Tibial nerve (tissue), 4 donors: ENCODE results near the gene FRMD4B. TPM values are rescaled to one million over a fixed set of nuclear protein-coding genes. Genes with fewer than 3 reads are reported as not detected.

Experiments
- DNase-seq, 2 donors: peaks; one replicate each; pipeline ENCODE4 v3.0.0-alpha.2; 2019; ENCODE audit warnings: low spot score in 2 of 2
- H3K27ac ChIP-seq, 4 donors: fragments of 200-600 bp; sonication (generic) in 3 of 4; one replicate each; pipeline ENCODE4 v1.5.1; 2017 to 2019; ENCODE audit warnings: mild to moderate bottlenecking in 1 of 4
- H3K27me3 ChIP-seq, 2 donors: fragments of 200-600 bp; sonication (generic) in 1 of 2; one replicate each; pipeline versions ENCODE4 v1.5.1 to v1.6.0; 2017 to 2019
- H3K36me3 ChIP-seq, 3 donors: fragments of 200-600 bp; sonication (generic); one replicate each; pipeline ENCODE4 v1.5.1; 2018 to 2019
- H3K4me1 ChIP-seq, 4 donors: fragments of 200-600 bp; sonication (generic) in 3 of 4; one replicate each; pipeline ENCODE4 v1.5.1; 2017 to 2019
- H3K4me3 ChIP-seq, 4 donors: fragments of 200-600 bp; sonication (generic) in 3 of 4; one replicate each; pipeline ENCODE4 v1.5.1; 2017 to 2019; ENCODE audit warnings: mild to moderate bottlenecking in 1 of 4, moderate library complexity in 1 of 4
- H3K9me3 ChIP-seq, 4 donors: fragments of 200-600 bp; sonication (generic) in 3 of 4; one replicate each; pipeline ENCODE4 v1.5.1; 2017 to 2019
- CTCF ChIP-seq, 5 experiments: fragments of 200-600 bp in 3 of 5; fragments of 450-650 bp in 2 of 5; sonication (generic) in 3 of 5; IDR thresholded peaks; one replicate each; pipeline ENCODE4 v1.5.1; 2016 to 2019; ENCODE audit warnings: antibody characterized with exemption in 5 of 5, mild to moderate bottlenecking in 3 of 5, moderate library complexity in 2 of 5
- EP300 ChIP-seq, 2 donors: sonication (generic); formaldehyde crosslinking; IDR thresholded peaks; one replicate each; pipeline ENCODE4 v1.6.1; 2017; ENCODE audit warnings: antibody characterized with exemption in 2 of 2, mild to moderate bottlenecking in 1 of 2
- POLR2A ChIP-seq, 2 donors: fragments of 450-650 bp; IDR thresholded peaks; one replicate each; pipeline ENCODE4 v1.6.1; 2017; ENCODE audit warnings: antibody characterized with exemption in 2 of 2, mild to moderate bottlenecking in 2 of 2, moderate library complexity in 2 of 2
- WGBS, 2 donors: methylation state at CpG; one replicate each; pipeline ENCODE4 v1.1.5; 2018; 5-methylcytosine and 5-hydroxymethylcytosine counted together
- total RNA-seq, 4 donors: library from RNA; depleted of rRNA; stranded (reverse); fragments of >200 nt; gene quantifications; one replicate each; pipeline ENCODE4 v1.1.0, GENCODE V29; 2016

FRMD4B gene
- total RNA-seq, 4 donors from 2014 or later, result 41.7 to 62.1 (median 56.1) TPM

DNA sequence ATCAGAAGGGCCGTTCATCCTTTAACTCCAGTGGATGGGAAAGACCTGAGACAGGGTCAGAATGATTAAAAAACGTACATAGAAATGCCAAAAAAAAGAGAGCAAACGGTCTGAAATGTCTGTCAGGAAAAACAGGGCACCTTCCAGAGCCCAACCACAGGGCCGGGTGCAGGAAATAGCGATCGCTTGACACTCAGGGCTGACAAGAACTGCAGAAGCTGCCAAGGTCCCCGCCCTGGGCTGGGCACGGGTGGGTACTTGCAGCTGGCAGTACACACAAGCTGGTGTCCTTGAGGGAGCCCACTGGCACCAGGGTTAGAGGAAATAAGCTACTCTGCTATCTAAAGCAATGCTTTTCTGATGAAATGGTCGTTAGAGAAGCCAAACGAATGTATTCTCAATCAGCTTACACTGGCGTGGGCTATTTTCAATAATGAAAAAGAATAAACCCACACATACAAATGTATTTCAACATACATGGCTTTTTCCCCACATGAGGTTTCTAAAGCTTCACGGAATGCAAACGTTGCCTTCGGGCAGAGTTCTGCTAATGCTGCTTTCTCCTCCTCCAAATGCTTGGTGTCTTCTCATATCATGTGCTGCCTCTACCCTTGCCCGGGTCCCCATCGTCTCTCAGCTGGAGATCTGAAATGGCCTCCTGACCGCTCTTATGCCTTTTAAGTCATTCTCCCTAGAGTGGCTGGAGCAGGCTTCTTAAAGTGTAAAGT is 15.6 kb downstream of the FRMD4B start:
- Histone ChIP-seq H3K27me3 (no peaks in the 10 kb centered on the region), H3K9me3 (no peaks in the 10 kb centered on the region), H3K4me1 (peaks cover 0 to 33% (median 4%) of the 10 kb centered on the region in 4 donors), H3K4me3 (peak overlapping the region in 2 of 4 donors; percentile 6 to 23), H3K36me3 (no peaks in the 10 kb centered on the region), H3K27ac (peak overlapping the region; percentile 24 to 61 (median 55))
- peak in 1 of 2 donors; percentile 46 for DNase-seq
- WGBS, 2 donors, result 36 to 37% methylated on average over 17 of the region's 17 CpGs
- TF ChIP-seq EP300 (IDR thresholded peaks at IDR 0.05) (peak in 1 of 2 donors; percentile 50), POLR2A (IDR thresholded peaks at IDR 0.05) (no peak)

GRCh38 chr3:69368129-69368741 is 17.7 kb downstream of the FRMD4B start:
- DNase-seq, result no peak
- H3K27me3 ChIP-seq, result no peaks in the 10 kb centered on the region
- H3K36me3 ChIP-seq, result no peaks in the 10 kb centered on the region
- no peak overlapping the region for H3K4me3 ChIP-seq
- 73 to 80% methylated on average over 5 of the region's 5 CpGs for WGBS, 2 donors
- no peak overlapping the region for H3K27ac ChIP-seq
- TF ChIP-seq CTCF (IDR thresholded peaks at IDR 0.05) (no peak), POLR2A (IDR thresholded peaks at IDR 0.05) (no peak)
- H3K4me1 ChIP-seq, result peaks cover 0 to 41% (median 4%) of the 10 kb centered on the region in 4 donors
- no peaks in the 10 kb centered on the region for H3K9me3 ChIP-seq

GRCh38 chr3:69367586-69367985 is 18.3 kb downstream of the FRMD4B start:
- 90 to 94% methylated on average over 3 of the region's 3 CpGs for WGBS, 2 donors
- TF ChIP-seq POLR2A (IDR thresholded peaks at IDR 0.05), result no peak
- TF ChIP-seq CTCF (IDR thresholded peaks at IDR 0.05), result no peak
- no peak for TF ChIP-seq EP300 (IDR thresholded peaks at IDR 0.05)
- no peaks in the 10 kb centered on the region for H3K36me3 ChIP-seq
- no peak overlapping the region for H3K4me3 ChIP-seq
- H3K9me3 ChIP-seq, result no peaks in the 10 kb centered on the region
- no peak overlapping the region for H3K27ac ChIP-seq
- DNase-seq, result no peak
- peaks cover 0 to 41% (median 4%) of the 10 kb centered on the region in 4 donors for H3K4me1 ChIP-seq
- no peaks in the 10 kb centered on the region for H3K27me3 ChIP-seq

- Histone ChIP-seq H3K36me3 (no peaks in the 10 kb centered on the region), H3K9me3 (no peaks in the 10 kb centered on the region), H3K27me3 (no peaks in the 10 kb centered on the region), H3K4me1 (peaks cover 0 to 28% (median 2%) of the 10 kb centered on the region in 4 donors), H3K4me3 (no peak overlapping the region), H3K27ac (no peak overlapping the region)
- TF ChIP-seq POLR2A (IDR thresholded peaks at IDR 0.05) (no peak), EP300 (IDR thresholded peaks at IDR 0.05) (peak in 1 of 2 donors; percentile 15)
- 89 to 95% methylated on average over 5 of the region's 5 CpGs for WGBS, 2 donors
- DNase-seq, result no peak
Measured at GRCh38 chr3:69364354-69364753, 21.5 kb downstream of the FRMD4B start.

GRCh38 chr3:69360690-69361089 is 25.2 kb downstream of the FRMD4B start:
- 93 to 94% methylated on average over 2 of the region's 2 CpGs for WGBS, 2 donors
- H3K36me3 ChIP-seq, result no peaks in the 10 kb centered on the region
- H3K27ac ChIP-seq, result no peak overlapping the region
- peaks cover 0 to 26% (median 0%) of the 10 kb centered on the region in 4 donors for H3K4me1 ChIP-seq
- peaks cover 0 to 4% (median 0%) of the 10 kb centered on the region in 4 donors for H3K9me3 ChIP-seq
- H3K4me3 ChIP-seq, result no peak overlapping the region
- DNase-seq, result no peak
- TF ChIP-seq CTCF (IDR thresholded peaks at IDR 0.05) (no peak), POLR2A (IDR thresholded peaks at IDR 0.05) (no peak), EP300 (IDR thresholded peaks at IDR 0.05) (no peak)
- no peaks in the 10 kb centered on the region for H3K27me3 ChIP-seq

GRCh38 chr3:69359916-69360315 is 26.0 kb downstream of the FRMD4B start:
- peaks cover 0 to 4% (median 0%) of the 10 kb centered on the region in 4 donors for H3K9me3 ChIP-seq
- no peak for TF ChIP-seq EP300 (IDR thresholded peaks at IDR 0.05)
- no peak for TF ChIP-seq POLR2A (IDR thresholded peaks at IDR 0.05)
- no peak for TF ChIP-seq CTCF (IDR thresholded peaks at IDR 0.05)
- H3K27me3 ChIP-seq, result no peaks in the 10 kb centered on the region
- peak overlapping the region in 2 of 4 donors; percentile 16 to 30 for H3K27ac ChIP-seq
- no peak overlapping the region for H3K4me3 ChIP-seq
- peaks cover 0 to 26% (median 0%) of the 10 kb centered on the region in 4 donors for H3K4me1 ChIP-seq
- no peak for DNase-seq
- no peaks in the 10 kb centered on the region for H3K36me3 ChIP-seq
